DND-41 (cell line): ENCODE measurements around the gene NTSR1.

Experiments used
- ATAC-seq: fragments of 200-7000 bp; cut with Tn5 transposase; 3 replicates; pipeline ENCODE4 v1.9.1; 2021; ENCODE audit warnings: low read depth; ENCODE audit not compliant: insufficient read depth
- DNase-seq: peaks from one replicate; pipeline ENCODE4 v3.0.0-alpha.2; 2020
- H2AFZ ChIP-seq: 2 replicates; pipeline ENCODE4 v1.6.0; 2012; ENCODE audit warnings: low read depth, low read length
- H3K27ac ChIP-seq: 2 replicates; pipeline ENCODE4 v1.5.1; 2012; ENCODE audit warnings: low read length, inconsistent platforms
- H3K27me3 ChIP-seq: fragments of 200-600 bp; sonication (generic); 2 replicates; pipeline ENCODE4 v1.6.0; 2012; ENCODE audit warnings: low read length, mild to moderate bottlenecking, inconsistent platforms; ENCODE audit not compliant: insufficient read depth, poor library complexity
- H3K36me3 ChIP-seq: 2 replicates; pipeline ENCODE4 v1.5.1; 2012; ENCODE audit warnings: low read length, inconsistent platforms; ENCODE audit not compliant: insufficient read depth
- H3K4me1 ChIP-seq: 2 replicates; pipeline ENCODE4 v1.5.1; 2012; ENCODE audit warnings: mild to moderate bottlenecking, low read length; ENCODE audit not compliant: insufficient read depth
- H3K4me2 ChIP-seq: 2 replicates; pipeline ENCODE4 v1.6.0; 2012; ENCODE audit warnings: mild to moderate bottlenecking, moderate library complexity, low read length, inconsistent platforms; ENCODE audit not compliant: insufficient read depth
- H3K4me3 ChIP-seq, 2 experiments: fragments of 200-600 bp in 1 of 2; shearing (Covaris generic) in 1 of 2; 2 replicates each; pipeline ENCODE4 v1.5.1; 2012 to 2016; ENCODE audit warnings: inconsistent platforms in 2 of 2, low read length in 2 of 2, mild to moderate bottlenecking in 2 of 2, low read depth in 1 of 2, moderate library complexity in 1 of 2
- H3K79me2 ChIP-seq: 2 replicates; pipeline ENCODE4 v1.6.0; 2012; ENCODE audit warnings: low read length, inconsistent platforms; ENCODE audit not compliant: insufficient read depth
- H3K9ac ChIP-seq: 2 replicates; pipeline ENCODE4 v1.6.0; 2012; ENCODE audit warnings: low read depth, mild to moderate bottlenecking, inconsistent platforms, low read length, moderate library complexity
- H3K9me3 ChIP-seq: 2 replicates; pipeline ENCODE4 v1.5.1; 2012; ENCODE audit warnings: low read length, moderate library complexity, mild to moderate bottlenecking, inconsistent platforms; ENCODE audit not compliant: insufficient read depth, severe bottlenecking
- H4K20me1 ChIP-seq: 2 replicates; pipeline ENCODE4 v1.6.0; 2012; ENCODE audit warnings: low read length; ENCODE audit not compliant: insufficient read depth
- EZH2 ChIP-seq: IDR thresholded peaks from 3 replicates; pipeline ENCODE4 v1.6.1; 2012; ENCODE audit warnings: borderline replicate concordance, low read depth, mild to moderate bottlenecking, moderate library complexity, low read length, inconsistent platforms; ENCODE audit not compliant: severe bottlenecking
- TF ChIP-seq, protein P1 (sequence below): IDR thresholded peaks from 2 replicates; pipeline ENCODE4 v1.5.1; 2012; ENCODE audit warnings: borderline replicate concordance, low read length, moderate library complexity, mild to moderate bottlenecking; ENCODE audit not compliant: poor library complexity, severe bottlenecking; ENCODE audit errors: extremely low read depth

Gene NTSR1

GRCh38 chr20:62691487-62691886 lies 17.1 kb upstream of the NTSR1 start:
- H3K27ac ChIP-seq: no peak overlapping the region

DNA sequence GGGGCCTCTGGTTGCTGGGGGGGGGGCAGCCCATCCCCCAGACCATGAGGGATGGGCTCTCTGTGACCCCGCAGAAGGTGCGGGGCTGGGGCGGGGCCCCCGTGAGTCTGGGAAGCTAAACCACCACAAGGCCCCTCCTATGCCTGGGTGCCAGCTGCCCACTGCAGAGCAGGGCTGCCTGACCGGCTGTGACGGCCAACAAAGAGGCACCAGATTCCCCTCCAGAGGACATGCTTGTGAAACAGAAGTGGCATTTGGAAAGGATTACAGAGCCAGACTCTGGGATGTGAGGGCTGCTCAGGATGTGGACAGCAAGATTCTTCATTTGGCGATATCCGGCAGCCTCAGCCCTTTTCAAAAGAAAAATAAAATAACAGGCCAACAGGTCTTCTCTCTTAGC lies 16.5 kb upstream of the NTSR1 start:
- H3K9ac ChIP-seq: no peak overlapping the region
- H3K27me3 ChIP-seq: no peaks in the 10 kb centered on the region
- TF ChIP-seq EZH2: no peak
- TF ChIP-seq, protein P1, sequence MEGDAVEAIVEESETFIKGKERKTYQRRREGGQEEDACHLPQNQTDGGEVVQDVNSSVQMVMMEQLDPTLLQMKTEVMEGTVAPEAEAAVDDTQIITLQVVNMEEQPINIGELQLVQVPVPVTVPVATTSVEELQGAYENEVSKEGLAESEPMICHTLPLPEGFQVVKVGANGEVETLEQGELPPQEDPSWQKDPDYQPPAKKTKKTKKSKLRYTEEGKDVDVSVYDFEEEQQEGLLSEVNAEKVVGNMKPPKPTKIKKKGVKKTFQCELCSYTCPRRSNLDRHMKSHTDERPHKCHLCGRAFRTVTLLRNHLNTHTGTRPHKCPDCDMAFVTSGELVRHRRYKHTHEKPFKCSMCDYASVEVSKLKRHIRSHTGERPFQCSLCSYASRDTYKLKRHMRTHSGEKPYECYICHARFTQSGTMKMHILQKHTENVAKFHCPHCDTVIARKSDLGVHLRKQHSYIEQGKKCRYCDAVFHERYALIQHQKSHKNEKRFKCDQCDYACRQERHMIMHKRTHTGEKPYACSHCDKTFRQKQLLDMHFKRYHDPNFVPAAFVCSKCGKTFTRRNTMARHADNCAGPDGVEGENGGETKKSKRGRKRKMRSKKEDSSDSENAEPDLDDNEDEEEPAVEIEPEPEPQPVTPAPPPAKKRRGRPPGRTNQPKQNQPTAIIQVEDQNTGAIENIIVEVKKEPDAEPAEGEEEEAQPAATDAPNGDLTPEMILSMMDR: no peak
- no peak for ATAC-seq
- H3K27ac ChIP-seq: no peak overlapping the region
- H4K20me1 ChIP-seq: peaks cover 10% of the 10 kb centered on the region; the same call in 1 of the 2 replicates
- H3K4me1 ChIP-seq: no peaks in the 10 kb centered on the region
- H3K4me3 ChIP-seq: no peak overlapping the region
- H3K79me2 ChIP-seq: no peaks in the 10 kb centered on the region
- no peak overlapping the region for H3K4me2 ChIP-seq
- no peak overlapping the region for H2AFZ ChIP-seq
- H3K36me3 ChIP-seq: no peaks in the 10 kb centered on the region
- DNase-seq: no peak
- H3K9me3 ChIP-seq: no peaks in the 10 kb centered on the region

More at GRCh38 chr20:62691487-62691886, 17.1 kb upstream of the NTSR1 start:
- H3K4me1 ChIP-seq: no peaks in the 10 kb centered on the region
- no peaks in the 10 kb centered on the region for H3K9me3 ChIP-seq
- no peak overlapping the region for H3K4me3 ChIP-seq
- no peaks in the 10 kb centered on the region for H3K27me3 ChIP-seq
- no peak overlapping the region for H3K9ac ChIP-seq
- ATAC-seq: no peak
- no peaks in the 10 kb centered on the region for H3K79me2 ChIP-seq
- no peak for DNase-seq
- no peak for TF ChIP-seq EZH2
- TF ChIP-seq, protein P1: no peak
- H3K36me3 ChIP-seq: no peaks in the 10 kb centered on the region
- peaks cover 7% of the 10 kb centered on the region; the same call in 1 of the 2 replicates for H4K20me1 ChIP-seq
- no peak overlapping the region for H2AFZ ChIP-seq
- no peak overlapping the region for H3K4me2 ChIP-seq

GRCh38 chr20:62692801-62693523 lies 15.7 kb upstream of the NTSR1 start:
- no peak overlapping the region for H2AFZ ChIP-seq
- TF ChIP-seq EZH2: no peak
- TF ChIP-seq, protein P1: no peak
- ATAC-seq (no peak), DNase-seq (no peak)
- peaks cover 12% of the 10 kb centered on the region; the same call in 1 of the 2 replicates for H4K20me1 ChIP-seq
- H3K79me2 ChIP-seq: no peaks in the 10 kb centered on the region
- no peaks in the 10 kb centered on the region for H3K36me3 ChIP-seq
- H3K9ac ChIP-seq: no peak overlapping the region
- no peak overlapping the region for H3K27ac ChIP-seq
- no peak overlapping the region for H3K4me3 ChIP-seq
- no peaks in the 10 kb centered on the region for H3K4me1 ChIP-seq
- H3K27me3 ChIP-seq: no peaks in the 10 kb centered on the region
- H3K9me3 ChIP-seq: no peaks in the 10 kb centered on the region
- no peak overlapping the region for H3K4me2 ChIP-seq

DNA sequence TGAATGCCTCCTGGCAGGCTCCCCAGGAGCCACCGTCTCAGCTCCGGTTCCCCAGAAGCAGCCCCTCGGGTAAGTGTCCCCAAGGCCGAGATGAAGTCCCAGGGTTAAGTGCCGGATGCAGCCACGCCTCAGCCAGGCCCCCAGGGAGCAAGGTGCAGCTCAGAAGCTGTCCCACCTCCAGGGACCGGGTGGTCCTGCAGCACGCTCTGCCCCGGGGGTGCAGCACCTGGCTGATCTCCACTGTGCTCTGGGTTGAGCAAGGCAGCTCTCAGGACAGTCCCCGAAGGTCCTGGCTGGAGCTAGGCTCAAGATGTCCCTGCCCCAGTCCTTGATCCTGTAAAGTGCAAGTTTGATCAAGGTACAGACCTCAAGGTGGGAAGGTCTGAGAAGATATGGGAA lies 15.1 kb upstream of the NTSR1 start:
- Histone ChIP-seq H3K27ac (no peak overlapping the region), H4K20me1 (peaks cover 12% of the 10 kb centered on the region; the same call in 1 of the 2 replicates), H3K9ac (no peak overlapping the region), H3K79me2 (no peaks in the 10 kb centered on the region), H3K4me3 (no peak overlapping the region), H3K4me1 (no peaks in the 10 kb centered on the region), H2AFZ (no peak overlapping the region), H3K36me3 (no peaks in the 10 kb centered on the region), H3K9me3 (no peaks in the 10 kb centered on the region), H3K27me3 (no peaks in the 10 kb centered on the region), H3K4me2 (no peak overlapping the region)
- ATAC-seq (no peak), DNase-seq (no peak)
- no peak for TF ChIP-seq EZH2
- TF ChIP-seq, protein P1: no peak
